Right lobe of liver (tissue), 4 donors: ENCODE measurements around the gene VAPB.

Experiments used
- POLR2A ChIP-seq: fragments of 450-650 bp; IDR thresholded peaks from one replicate; pipeline ENCODE4 v1.6.1; 2017; ENCODE audit warnings: antibody characterized with exemption, mild to moderate bottlenecking
- TF ChIP-seq, protein P1 (sequence below), 4 donors: fragments of 200-600 bp in 3 of 4; fragments of 450-650 bp in 1 of 4; IDR thresholded peaks; one replicate each; pipeline versions ENCODE4 v1.5.1 to v1.8.0; 2016 to 2022; ENCODE audit warnings: antibody characterized with exemption in 4 of 4, mild to moderate bottlenecking in 2 of 4
- donor health status: DM: no; HTN: no; CAD: no.
- donor health status: DM: no; HTN: no; CAD: no.
- donor health status: DM: no; HTN: yes; CAD: no.

DNA sequence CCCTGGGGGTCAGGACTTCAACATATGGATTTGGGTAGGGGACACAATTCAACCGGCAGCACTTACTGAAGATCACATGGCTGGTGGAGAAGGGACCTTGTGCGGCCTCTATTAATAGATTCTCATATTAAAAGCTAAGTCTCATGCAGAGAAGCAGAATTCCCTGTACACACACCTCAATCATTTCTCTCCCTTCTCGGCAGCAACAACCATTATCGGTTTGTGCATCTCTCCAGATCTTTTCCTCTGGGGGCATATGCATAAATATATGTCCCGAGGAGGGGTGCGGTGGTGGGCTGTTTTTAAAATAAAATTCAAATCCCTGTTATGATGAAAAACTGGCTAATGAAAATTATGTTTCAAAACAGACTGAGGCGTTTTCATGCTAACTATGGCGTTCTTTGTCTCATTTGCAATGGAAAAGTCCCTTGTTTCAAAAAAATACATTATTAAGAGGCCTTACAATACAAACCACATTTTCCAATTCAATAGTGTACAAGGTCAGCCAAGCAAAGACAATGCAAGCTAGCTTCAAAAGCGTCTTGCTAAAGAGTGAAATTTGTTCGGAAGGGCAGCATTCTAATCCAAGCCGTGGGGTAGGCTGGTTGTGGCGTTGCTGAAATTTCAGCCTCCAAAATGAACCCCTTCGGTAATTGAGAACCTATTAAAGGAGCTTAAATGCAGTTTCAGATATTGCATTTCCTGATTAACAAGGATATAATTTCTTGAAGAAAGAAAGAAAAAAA, 108.9 kb downstream of the VAPB start:
- TF ChIP-seq, protein P1, sequence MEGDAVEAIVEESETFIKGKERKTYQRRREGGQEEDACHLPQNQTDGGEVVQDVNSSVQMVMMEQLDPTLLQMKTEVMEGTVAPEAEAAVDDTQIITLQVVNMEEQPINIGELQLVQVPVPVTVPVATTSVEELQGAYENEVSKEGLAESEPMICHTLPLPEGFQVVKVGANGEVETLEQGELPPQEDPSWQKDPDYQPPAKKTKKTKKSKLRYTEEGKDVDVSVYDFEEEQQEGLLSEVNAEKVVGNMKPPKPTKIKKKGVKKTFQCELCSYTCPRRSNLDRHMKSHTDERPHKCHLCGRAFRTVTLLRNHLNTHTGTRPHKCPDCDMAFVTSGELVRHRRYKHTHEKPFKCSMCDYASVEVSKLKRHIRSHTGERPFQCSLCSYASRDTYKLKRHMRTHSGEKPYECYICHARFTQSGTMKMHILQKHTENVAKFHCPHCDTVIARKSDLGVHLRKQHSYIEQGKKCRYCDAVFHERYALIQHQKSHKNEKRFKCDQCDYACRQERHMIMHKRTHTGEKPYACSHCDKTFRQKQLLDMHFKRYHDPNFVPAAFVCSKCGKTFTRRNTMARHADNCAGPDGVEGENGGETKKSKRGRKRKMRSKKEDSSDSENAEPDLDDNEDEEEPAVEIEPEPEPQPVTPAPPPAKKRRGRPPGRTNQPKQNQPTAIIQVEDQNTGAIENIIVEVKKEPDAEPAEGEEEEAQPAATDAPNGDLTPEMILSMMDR (IDR thresholded peaks at IDR 0.05) = no peak
- TF ChIP-seq POLR2A = no peak
